Upper lobe of left lung (tissue), 4 donors: Measurements from ENCODE around the gene HTRA3.

Experiments
- EP300 ChIP-seq, 4 donors: sonication (generic); formaldehyde crosslinking; IDR thresholded peaks; one replicate each; pipeline ENCODE4 v1.5.1; 2017; ENCODE audit warnings: antibody characterized with exemption in 4 of 4, control low read depth in 2 of 4
- POLR2A ChIP-seq, 4 donors: fragments of 450-650 bp; IDR thresholded peaks; one replicate each; pipeline ENCODE4 v1.5.1; 2016 to 2017; ENCODE audit warnings: antibody characterized with exemption in 4 of 4, mild to moderate bottlenecking in 2 of 4
- POLR2AphosphoS5 ChIP-seq, 2 donors: sonication (generic); formaldehyde crosslinking; IDR thresholded peaks; one replicate each; pipeline ENCODE4 v1.5.1; 2017; ENCODE audit warnings: antibody characterized with exemption in 2 of 2
- TF ChIP-seq, protein P1 (sequence below), 6 experiments: fragments of 450-650 bp in 4 of 6; fragments of 200-600 bp in 2 of 6; sonication (generic) in 2 of 6; IDR thresholded peaks; one replicate each; pipeline ENCODE4 v1.5.1; 2016 to 2019; ENCODE audit warnings: antibody characterized with exemption in 6 of 6

DNA sequence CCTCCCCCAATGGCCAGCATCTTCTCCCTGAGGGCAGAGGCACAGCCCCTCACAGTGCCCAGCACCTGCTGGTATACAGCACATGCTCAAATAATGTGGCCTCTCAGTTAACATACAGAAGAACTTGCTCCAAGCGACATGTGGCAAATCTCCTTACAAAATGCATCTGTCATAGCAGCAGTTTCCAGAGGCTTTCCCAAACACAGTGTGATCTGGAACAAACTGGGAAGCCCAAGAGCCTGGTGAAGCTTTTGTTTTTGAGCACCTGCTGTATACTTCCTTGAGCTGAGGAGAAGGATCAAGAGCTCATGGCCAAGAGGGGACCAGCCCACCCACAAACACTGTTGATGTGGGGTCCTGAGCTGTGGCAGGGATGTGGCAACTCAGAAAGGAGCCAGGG, 34.8 kb upstream of the HTRA3 start:
- TF ChIP-seq, protein P1, sequence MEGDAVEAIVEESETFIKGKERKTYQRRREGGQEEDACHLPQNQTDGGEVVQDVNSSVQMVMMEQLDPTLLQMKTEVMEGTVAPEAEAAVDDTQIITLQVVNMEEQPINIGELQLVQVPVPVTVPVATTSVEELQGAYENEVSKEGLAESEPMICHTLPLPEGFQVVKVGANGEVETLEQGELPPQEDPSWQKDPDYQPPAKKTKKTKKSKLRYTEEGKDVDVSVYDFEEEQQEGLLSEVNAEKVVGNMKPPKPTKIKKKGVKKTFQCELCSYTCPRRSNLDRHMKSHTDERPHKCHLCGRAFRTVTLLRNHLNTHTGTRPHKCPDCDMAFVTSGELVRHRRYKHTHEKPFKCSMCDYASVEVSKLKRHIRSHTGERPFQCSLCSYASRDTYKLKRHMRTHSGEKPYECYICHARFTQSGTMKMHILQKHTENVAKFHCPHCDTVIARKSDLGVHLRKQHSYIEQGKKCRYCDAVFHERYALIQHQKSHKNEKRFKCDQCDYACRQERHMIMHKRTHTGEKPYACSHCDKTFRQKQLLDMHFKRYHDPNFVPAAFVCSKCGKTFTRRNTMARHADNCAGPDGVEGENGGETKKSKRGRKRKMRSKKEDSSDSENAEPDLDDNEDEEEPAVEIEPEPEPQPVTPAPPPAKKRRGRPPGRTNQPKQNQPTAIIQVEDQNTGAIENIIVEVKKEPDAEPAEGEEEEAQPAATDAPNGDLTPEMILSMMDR (IDR thresholded peaks at IDR 0.05): no peak
- no peak for TF ChIP-seq POLR2A (IDR thresholded peaks at IDR 0.05)
- TF ChIP-seq POLR2AphosphoS5 (IDR thresholded peaks at IDR 0.05): no peak
- no peak for TF ChIP-seq EP300 (IDR thresholded peaks at IDR 0.05)
